GM21786 (cell line): ENCODE data around the gene ANKRD28.
A peak's percentile ranks its signal among the peaks of the same experiment; 100 is the strongest.

Source experiments
- ATAC-seq: cut with Tn5 transposase; IDR thresholded peaks from one replicate; pipeline ENCODE4 v1.9.1; 2021; ENCODE audit not compliant: unreplicated experiment

The ANKRD28 gene

DNA sequence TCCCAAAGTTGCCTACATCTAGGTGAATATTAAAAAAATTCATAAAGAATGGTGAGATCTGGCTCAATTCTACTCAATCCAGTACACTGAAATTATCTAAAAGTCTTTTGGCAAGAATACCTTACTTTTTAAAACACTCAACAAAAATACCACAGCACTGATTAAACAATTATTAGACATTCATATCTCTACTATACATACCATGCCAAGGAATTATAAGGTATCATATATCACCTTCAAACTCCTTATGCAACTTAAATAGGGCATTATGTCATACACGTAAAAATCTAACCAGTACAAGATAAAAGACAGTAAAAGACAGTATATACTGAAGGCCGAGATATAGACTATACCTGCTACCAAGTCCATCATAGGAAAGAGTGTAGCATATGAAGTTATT, 6.1 kb upstream of the ANKRD28 start:
- no peak for ATAC-seq

DNA sequence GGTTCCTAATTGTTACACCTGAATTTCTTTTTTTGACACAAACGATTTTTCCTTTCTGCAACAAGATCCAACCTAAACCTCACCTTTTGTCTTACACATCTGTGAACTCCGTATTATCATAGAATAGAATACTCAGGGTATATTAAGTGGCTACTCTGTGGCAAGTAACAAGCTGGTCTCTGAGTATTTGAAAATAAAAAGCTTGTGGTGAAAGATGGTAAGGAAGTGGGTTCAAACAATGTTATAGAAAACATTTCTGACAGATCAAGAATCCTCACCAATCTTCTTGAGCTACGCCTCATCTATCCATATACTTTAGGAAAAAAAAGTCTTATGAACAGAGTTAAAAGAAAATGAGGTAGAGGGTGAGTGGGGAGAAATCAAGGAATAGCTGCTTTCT, 3.5 kb upstream of the ANKRD28 start:
- no peak for ATAC-seq

DNA sequence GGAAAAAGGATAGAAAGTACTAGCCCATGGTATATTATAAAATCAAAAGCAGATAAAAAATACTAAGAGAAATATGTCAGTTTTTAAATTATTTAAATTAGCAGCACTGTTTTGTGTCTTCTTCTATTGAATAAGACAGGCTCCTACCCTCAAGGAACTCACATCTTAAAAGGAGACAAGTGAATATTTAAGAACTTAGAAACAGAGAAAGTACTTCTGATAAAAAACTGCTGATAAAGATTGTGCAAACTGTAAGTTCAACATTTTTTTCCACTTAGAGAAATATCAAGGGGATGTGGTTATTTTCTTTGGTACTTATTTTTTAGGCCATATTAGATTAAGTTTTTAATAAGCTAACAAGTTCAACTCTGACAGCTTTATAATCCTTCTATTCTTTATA, 3.0 kb upstream of the ANKRD28 start:
- ATAC-seq = no peak

DNA sequence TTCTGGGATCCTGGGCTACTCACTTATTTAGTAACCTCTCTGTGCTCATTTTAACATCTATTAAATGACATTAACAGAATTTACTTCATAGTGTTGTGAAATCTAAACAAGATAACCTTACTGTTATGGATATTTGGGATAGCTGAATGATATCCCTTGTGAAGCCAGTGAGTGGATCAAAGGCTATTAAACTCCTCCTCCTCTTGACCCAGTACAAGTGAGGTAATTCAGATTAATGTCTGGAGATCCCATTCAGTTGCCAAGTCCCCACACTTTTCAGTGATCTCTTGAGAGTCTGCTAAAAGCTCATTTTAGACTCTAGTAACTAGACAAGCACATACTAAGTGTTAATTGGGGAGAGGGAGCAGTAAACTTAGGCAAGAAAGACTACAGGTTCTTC, 2.5 kb upstream of the ANKRD28 start:
- ATAC-seq = no peak

DNA sequence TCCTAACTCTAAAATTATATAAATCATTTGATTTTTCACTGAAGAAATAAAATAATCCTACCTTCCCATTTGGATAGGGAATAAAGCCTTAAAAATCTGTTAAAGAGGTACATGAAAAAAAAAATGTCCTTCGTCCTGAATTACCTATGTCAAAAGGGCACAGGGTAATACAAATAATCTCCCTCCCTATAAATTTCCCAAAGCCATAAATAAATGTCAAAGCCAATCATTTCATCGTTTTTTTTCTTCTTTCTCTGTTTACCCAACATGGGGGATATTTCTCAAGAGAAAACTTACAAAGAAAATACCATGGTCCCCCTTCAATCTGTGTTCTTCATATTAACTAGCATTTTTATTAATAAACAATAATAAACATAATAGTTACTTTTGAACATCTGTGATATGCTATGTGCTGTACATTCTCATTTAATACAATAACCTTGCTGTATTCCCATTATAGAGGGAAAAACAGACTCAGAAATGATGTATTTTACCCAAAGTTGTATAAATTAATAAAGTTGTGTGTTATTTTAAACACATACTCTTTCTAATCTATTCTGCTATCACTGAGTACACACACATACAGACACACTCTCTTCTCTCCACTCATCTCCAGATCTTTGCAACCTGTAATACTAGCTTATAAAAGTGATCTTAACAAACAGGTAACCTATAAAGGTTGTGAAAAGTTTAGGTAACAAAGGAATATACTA, 910 bp upstream of the ANKRD28 start:
- no peak for ATAC-seq

DNA sequence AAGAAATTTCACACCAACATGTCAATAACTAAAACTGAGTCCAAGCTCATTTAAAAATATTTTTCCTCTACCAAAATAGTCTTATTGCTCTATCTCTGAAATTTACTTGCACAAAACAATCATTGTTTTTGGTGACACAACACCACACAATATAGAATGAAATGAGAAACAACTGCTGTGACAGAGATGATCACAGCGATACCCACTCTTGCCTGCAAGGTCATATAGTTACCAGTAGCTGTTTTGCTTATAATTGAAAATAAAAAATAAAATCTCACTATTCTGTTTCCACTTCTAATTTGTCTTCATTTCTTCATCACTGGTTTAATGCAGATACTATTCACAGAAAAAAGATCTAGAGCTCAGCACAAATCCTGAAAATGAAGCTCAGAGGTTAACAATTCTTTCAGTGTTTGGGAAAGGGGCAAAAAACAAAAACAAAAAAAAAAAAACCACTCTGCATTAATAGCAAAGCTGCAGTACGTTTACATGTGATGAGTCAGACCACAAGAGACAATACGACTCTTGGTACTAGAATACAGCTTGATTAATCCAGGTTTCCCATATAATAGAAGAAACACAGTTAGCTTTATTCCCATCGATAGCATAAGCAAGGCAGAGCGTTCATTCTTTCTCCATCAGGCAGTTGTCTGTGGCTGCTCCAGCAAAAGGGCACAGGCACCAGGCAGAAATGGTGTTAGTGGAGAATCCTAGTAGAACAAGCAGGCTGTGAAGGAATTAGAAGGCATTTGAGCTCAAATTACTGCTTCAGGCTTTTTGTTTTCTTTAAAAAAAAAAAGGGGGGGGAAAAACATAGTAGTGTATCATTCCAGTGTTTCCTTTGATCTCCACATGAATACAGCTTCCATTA, 773 bp downstream of the ANKRD28 start:
- no peak for ATAC-seq

DNA sequence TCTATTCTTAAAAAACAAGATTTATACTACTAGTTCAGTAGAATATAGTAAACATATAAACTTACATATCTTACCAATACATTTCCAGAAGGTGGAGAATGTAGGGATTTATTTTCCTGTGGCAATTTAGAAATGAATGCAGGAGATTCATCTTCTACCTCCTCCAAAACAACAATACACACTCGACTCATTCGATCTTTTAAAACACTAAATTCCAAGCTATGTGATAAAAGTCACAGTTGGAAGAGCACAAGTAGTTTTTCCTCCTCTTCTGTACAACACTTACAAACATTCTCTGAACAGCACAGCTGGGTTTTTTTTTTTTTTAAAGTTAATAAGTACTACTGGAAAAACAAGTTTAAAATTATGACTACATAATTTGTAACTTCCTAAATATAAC, 1.4 kb downstream of the ANKRD28 start:
- no peak for ATAC-seq

DNA sequence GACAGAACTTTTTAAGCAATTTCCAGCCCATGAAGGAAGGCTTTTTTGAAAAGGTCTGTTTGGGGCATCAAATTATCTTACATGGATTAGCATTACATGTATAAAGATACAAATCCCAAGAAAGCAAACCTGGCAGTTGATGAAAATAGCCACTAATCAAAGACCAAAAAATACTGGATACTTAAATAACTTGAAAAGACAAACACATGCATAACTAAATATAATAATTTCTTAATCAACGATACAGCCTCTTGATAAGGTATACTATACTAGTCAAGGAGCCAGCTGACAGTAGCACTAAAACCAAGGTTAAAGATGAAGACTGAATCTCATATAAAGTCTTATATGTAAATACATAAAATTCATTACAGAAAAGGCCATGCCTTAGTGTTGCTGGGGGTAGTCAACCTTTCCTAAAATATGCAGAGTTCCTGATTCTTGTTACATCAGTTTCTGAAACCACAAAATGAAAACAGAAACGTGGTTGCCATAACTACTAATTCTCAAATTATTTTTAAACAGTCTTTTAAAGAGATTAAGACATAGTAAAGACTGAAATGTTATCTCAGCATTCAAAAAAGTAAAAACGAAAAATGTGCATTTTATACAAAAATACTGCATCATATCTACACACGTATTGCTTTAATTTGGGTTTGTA, 2.0 kb downstream of the ANKRD28 start:
- no peak for ATAC-seq

DNA sequence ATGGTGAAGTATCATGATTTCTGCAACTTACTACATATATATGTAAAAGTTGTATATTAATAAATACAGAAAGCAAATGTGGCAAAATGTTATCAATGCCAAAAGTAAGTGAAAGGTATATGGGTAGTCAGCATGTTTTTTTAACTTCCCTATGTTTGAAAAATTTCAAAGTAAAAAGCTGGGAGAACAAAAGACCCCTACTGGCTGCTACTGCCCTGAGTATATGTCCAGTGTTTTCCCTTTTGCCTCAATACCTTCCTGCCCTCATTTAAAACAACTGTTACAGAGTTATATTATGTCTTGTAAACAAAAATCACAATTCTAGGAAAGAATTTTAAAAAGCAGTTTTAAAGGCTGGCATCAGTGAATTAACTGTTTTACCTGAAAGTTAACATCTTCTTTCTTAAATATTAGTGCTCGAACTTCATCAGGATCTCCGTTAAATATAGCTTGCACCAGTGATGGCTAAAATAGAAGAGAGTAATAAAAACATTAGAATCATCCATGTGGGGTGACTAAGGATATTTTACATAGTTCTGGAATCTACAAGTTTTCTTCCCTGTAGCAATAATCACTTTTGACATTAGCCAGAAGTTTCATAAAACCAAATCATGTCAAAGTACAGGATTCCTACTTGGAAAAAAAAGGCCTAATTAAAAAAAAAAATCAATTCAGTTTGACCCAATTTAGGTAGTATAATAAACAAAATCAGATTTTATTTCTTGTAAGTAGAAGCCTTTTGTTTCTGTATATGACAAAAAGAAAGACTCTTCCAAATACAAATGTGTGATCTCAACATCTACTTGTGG, 2.7 kb downstream of the ANKRD28 start:
- ATAC-seq = no peak

DNA sequence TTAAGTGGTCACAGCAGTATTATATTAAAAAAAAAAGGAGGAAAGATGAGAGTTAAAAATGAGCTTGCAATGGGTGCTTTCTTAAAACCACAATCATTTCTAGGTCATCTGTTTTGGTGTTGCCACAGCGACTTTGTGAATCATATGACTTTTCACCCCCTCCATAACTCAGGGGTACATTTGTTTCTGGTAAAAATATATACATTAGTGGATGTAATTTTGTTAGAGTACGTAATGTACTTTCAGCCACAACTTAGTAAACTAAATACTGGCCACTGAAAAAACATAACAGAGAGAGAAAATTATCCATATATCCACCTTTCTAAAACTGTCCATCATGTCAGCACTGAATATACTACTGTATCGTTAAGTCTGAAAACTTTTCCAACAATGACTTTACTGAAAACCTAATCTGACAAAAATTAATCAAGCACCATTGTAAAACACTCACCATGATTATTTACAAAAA, 3.4 kb downstream of the ANKRD28 start:
- peak; percentile 43 for ATAC-seq

DNA sequence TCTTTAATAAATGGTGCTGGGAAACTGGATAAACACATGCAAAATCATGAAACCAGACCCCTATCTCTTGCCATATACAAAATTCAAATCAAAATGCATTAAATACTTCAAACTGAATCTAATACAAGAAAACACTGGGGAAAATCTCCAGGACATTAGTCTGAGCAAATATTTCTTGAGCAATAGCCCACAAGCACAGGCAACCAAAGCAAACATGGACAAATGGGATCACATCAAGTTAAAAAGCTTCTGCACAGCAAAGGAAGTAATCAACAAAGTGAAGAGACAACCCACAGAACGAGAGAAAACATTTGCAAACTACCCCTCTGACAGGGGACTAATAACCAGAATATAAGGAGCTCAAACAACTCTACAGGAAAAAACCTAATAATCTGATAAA, 6.3 kb downstream of the ANKRD28 start:
- no peak for ATAC-seq

DNA sequence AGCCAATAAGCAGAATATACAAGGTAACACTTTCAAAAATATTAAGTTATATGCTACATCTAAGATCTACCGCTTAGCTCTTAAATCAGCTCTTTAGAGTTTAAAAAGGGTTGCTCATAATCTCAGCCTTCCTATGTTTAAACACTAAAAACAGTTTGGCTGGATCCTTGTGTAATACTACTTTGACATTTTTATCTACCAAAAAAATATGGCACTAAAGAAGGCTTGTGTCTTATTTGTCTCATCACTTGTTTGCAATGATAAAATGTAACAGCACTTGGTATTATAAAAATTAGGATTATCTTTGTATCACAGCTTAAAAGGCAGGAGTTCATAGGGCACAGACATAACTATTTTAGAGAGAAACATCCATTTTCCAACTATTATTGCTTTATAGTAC, 9.8 kb downstream of the ANKRD28 start:
- no peak for ATAC-seq

DNA sequence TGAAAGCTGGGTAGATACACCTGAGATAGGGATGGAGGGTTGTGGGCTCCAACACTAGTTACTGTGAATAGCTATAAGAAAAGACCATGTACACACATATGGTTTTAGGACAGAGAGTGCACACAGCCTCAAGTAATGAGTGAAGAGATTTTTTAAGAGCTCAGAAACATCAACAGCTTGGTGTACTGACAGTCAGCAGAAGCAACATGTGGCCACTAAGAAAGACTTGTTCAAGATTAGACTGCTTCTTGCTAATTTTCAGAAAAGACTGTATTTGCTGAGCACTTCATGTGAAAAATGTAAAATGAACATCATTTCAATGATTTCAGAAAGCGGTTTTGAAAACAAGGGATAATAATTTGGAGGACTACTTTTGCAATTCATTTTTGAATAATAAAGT, 10.3 kb downstream of the ANKRD28 start:
- ATAC-seq = no peak

DNA sequence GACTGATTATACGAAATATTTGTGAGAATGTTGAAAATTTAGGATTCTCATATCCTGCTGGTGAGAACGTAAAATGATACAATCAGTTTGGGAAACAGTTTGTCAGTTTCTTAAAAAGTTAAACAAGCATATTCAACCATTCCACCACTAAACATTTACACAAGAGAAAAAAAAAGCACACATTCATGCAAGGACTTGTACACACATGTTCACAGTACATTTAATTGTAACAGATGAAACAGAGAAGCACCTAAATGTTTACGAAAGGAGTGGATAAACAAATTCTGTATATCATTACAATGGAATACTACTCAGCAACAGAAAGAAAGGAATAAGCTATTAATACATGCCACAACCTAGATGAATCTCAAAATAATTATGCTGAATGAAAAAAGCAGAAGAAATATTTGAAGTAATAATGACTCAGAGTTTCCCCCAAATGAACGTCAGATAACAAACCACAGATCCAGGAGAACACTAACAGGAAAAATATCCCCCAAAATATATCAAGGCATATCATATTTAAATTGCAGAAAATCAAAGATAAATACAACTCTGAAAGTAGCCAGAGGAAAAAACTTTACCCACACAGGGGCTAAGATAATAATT, 14.3 kb downstream of the ANKRD28 start:
- no peak for ATAC-seq

DNA sequence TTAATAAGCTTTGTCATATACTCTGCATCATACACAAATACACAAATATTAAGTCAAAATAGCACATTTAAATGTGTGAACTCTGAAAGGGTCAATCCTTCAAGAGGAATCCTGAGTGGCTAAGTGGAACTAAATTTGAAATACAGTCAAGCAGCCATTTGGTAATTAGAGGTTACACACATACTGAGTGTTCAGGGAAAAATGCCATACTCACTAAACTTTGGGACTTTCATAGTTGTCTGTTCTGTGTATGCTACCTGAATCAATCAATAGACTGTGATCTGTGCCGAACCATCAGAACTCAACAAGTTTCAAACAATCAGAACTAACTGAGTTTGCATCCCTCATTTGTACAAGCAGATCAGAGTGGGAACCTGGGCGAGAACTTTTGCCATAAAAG, 15.3 kb downstream of the ANKRD28 start:
- no peak for ATAC-seq

DNA sequence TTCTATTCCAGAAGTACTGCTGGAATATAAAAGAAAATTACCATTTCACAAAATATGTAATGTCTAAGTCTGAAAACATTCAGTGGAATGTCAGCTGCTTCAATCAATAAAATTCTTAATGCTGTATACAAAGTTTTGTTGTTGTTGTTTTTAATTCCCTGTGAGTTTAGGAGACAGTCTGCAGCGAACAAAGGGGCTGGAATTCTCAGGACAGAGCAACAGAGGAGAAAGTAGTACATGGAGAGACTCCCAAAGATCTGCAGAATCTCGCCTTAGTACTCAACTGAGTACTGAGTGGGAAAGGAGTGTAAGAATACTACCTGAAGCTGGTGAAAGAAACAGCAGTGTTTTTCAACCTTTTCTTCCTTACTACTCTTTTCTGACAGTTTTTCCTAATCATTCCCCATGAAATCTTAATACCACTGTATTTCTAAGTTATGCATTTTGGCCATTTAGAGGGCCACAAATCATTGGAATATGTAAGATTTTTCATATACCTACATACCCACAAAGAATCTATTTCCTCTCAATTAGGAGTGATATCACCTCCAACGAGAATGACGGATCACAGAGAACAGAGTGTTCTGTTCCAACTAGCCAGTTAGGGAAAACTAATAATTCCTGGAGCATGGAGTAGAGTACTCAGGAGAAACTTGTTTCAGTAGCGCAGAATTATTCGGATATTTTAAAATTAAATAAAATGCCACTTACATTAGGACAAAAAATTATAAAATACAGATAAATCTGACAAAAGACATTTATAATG, 16.0 kb downstream of the ANKRD28 start:
- no peak for ATAC-seq

DNA sequence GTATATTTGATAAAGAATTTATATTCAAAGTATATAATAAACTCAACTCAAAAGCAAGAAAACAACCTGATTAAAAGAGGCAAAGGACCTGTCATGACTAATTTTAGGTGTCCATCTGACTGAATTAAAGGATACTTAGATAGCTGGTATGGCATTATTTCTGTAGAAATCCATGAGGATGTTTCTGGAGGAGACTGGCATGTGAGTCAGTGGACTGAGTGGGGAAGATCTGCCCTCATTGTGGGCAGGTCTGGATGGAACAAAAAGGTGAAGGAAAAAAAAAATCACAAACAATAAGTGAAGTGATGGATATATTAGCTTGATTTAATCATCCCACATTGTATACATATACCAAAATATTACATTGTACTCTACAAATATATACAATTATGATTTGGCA, 16.6 kb downstream of the ANKRD28 start:
- no peak for ATAC-seq

DNA sequence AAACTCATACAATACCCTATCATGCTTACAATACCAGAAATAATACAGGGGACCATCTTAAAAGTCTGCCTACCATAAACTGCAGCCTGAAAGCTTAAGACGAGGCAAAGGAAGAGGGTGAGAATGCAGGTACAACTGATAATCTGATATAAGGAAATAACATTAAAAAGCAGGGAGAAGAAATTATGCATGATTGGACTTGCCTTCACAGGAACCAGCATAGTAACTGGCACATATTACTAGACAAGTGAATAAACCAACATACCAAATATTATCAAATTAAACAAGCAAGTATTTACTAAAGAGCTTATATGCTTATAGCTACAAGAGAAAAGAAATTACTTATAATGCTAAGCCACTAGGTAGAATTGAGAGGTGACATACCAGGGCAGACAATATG, 18.7 kb downstream of the ANKRD28 start:
- ATAC-seq = no peak

DNA sequence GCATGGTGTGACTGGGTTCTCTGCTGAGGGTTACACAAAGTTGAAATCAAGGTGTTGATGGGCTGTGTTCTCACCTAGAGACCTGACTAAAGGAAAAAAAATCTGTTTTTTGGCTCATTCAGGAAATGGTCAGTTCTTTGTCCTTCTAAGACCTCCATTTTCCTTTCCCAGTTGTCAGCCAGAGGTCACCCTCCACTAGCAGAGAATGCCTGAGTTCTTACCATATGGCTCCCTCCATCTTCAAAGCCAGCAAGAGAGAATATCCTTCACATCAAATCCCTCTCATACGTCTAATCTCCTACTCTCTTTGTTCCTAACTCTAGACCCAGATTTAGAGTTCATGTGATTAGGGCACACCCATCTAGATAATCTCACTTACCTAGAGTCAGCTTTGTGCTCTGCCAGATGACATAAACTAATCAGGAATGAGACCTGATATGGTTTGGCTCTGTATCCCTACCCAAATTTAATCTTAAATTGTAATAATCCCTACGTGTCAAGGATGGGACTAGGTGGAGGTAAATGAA, 19.4 kb downstream of the ANKRD28 start:
- ATAC-seq = no peak
